ENCODE data around the gene CIBAR2.

The CIBAR2 gene

GRCh38 chr16:85112364-85112763 lies at the start of gene CIBAR2:
CIBAR2 (minus strand) TSS chr16:85112472; CDS start chr16:85112352, 120 bp downstream.
- DNase-seq = no peak

GRCh38 chr16:85159179-85159980 lies 47.1 kb upstream of the CIBAR2 start:
- DNase-seq = no peak

GRCh38 chr16:85158743-85159178 lies 46.5 kb upstream of the CIBAR2 start:
- DNase-seq = no peak

GRCh38 chr16:85157813-85158742 lies 45.8 kb upstream of the CIBAR2 start:
- no peak for DNase-seq

- no peak for DNase-seq
Observed at GRCh38 chr16:85157372-85157771, 45.1 kb upstream of the CIBAR2 start.

GRCh38 chr16:85156869-85157268 lies 44.6 kb upstream of the CIBAR2 start:
- no peak for DNase-seq

GRCh38 chr16:85156440-85156839 lies 44.2 kb upstream of the CIBAR2 start:
- no peak for DNase-seq

GRCh38 chr16:85153656-85154091 lies 41.4 kb upstream of the CIBAR2 start:
- no peak for DNase-seq

- DNase-seq = no peak
Observed at GRCh38 chr16:85153046-85153445, 40.8 kb upstream of the CIBAR2 start.

GRCh38 chr16:85152414-85153030 lies 40.2 kb upstream of the CIBAR2 start:
- no peak for DNase-seq

GRCh38 chr16:85151603-85152413 lies 39.5 kb upstream of the CIBAR2 start:
- DNase-seq = no peak

- DNase-seq = no peak
Observed at GRCh38 chr16:85151079-85151602, 38.9 kb upstream of the CIBAR2 start.

GRCh38 chr16:85150331-85150940 lies 38.2 kb upstream of the CIBAR2 start:
- no peak for DNase-seq

GRCh38 chr16:85149776-85150175 lies 37.5 kb upstream of the CIBAR2 start:
- DNase-seq = no peak

GRCh38 chr16:85148931-85149330 lies 36.7 kb upstream of the CIBAR2 start:
- DNase-seq = peak; percentile 57

- DNase-seq = no peak
Observed at GRCh38 chr16:85146922-85147651, 34.8 kb upstream of the CIBAR2 start.

- no peak for DNase-seq
Observed at GRCh38 chr16:85146532-85146797, 34.2 kb upstream of the CIBAR2 start.

GRCh38 chr16:85145734-85146531 lies 33.7 kb upstream of the CIBAR2 start:
- no peak for DNase-seq

GRCh38 chr16:85145188-85145587 lies 32.9 kb upstream of the CIBAR2 start:
- DNase-seq = no peak
